ENCODE results near the gene RNF17.

GRCh38 chr13:24868874-24869273 is 104.9 kb downstream of the RNF17 start:
- TF ChIP-seq CTCF (IDR thresholded peaks at IDR 0.05): no peak
- no peak for TF ChIP-seq POLR2A (IDR thresholded peaks at IDR 0.05)
